ENCODE results near the gene ALAS1. TPM values are rescaled to one million over a fixed set of nuclear protein-coding genes. Genes with fewer than 3 reads are reported as not detected.

The ALAS1 gene
- total RNA-seq, 1 donor from 2014 or later = 54.2 TPM

DNA sequence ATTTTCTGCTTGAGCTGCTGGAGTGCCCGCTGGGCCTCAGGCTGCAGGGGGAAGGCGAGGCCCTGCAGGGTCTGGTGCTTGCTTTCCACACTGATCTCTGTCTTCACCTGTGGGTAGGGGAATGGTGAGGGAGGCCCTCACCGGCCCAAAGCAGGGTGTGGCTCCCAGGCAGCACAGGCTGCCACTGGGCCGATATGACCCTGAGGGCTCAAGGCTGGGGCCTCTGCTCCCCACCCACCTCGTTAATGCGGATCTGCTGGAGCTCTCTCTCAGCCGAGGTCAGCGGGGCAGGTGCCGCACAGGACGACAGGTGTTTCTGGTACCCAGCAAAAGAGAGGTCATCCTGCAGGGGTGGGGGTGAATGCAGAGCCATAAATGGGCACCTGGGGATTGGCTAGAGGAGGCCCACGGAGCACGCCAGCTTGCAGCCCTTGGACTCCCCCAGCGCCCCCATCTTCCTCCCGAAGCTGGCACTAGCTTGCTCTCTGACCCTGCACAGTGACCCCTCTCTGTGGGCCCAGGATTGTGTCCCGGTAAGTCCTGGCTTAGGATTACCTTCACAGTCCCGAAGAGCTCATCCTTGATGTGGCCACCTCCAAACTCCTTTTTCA lies 33.0 kb downstream of the ALAS1 start:
- no peak for DNase-seq (ENCODE audit: low read depth)
- H3K36me3 ChIP-seq (ENCODE audit: control insufficient read depth, insufficient read depth, low read length) = peaks cover 8% of the 10 kb centered on the region
- H3K4me3 ChIP-seq (ENCODE audit: low read depth, low read length) = no peak overlapping the region
- TF ChIP-seq, protein P1, sequence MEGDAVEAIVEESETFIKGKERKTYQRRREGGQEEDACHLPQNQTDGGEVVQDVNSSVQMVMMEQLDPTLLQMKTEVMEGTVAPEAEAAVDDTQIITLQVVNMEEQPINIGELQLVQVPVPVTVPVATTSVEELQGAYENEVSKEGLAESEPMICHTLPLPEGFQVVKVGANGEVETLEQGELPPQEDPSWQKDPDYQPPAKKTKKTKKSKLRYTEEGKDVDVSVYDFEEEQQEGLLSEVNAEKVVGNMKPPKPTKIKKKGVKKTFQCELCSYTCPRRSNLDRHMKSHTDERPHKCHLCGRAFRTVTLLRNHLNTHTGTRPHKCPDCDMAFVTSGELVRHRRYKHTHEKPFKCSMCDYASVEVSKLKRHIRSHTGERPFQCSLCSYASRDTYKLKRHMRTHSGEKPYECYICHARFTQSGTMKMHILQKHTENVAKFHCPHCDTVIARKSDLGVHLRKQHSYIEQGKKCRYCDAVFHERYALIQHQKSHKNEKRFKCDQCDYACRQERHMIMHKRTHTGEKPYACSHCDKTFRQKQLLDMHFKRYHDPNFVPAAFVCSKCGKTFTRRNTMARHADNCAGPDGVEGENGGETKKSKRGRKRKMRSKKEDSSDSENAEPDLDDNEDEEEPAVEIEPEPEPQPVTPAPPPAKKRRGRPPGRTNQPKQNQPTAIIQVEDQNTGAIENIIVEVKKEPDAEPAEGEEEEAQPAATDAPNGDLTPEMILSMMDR (IDR thresholded peaks at IDR 0.05; ENCODE audit: insufficient read depth, low read length, poor library complexity, severe bottlenecking) = no peak
- H3K27me3 ChIP-seq (ENCODE audit: control insufficient read depth, insufficient read depth, low read length) = no peaks in the 10 kb centered on the region

DNA sequence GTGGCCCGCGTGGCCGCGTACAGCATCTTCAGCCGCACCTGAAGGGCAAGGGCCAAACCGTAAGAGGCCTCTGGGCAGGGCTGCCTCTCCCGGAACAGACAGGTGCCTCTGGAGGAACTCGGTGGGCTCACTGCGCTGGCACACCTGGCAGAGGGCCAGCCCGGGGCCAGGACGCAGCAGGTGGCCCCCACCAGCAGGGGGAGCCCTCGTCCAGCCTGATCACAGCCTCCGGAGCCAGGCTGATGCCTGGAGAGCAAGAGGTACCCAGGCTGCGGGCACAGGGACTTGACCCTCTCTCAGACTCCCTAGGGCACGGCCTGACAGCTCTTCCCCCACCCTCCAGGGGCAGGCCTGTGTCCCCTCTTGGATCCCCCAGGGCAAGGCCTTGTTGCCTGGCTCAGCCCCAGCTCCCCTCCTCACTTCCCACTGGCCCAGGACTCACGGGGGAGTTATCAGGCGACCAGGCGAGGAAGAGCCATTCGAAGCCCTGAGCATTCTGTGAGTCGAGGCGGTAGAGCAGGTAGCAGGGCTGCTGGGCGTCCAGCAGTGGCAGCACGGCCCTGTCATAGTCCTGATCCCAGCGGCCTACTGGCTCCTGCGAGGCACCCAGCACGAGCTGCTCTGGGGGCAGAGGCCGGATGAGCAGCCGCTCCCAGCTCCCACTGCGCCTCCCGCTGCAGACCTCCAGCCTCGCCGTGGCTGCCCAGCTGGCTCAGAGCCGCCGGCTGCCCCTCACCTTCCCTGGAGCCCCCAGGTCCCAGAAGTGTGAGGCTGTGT lies 33.7 kb downstream of the ALAS1 start:
- no peak for DNase-seq (ENCODE audit: low read depth)
- Histone ChIP-seq H3K4me3 (ENCODE audit: low read depth, low read length) (no peak overlapping the region), H3K27me3 (ENCODE audit: control insufficient read depth, insufficient read depth, low read length) (no peaks in the 10 kb centered on the region), H3K36me3 (ENCODE audit: control insufficient read depth, insufficient read depth, low read length) (peaks cover 8% of the 10 kb centered on the region)
- TF ChIP-seq, protein P1 (IDR thresholded peaks at IDR 0.05; ENCODE audit: insufficient read depth, low read length, poor library complexity, severe bottlenecking) = peak; percentile 94

DNA sequence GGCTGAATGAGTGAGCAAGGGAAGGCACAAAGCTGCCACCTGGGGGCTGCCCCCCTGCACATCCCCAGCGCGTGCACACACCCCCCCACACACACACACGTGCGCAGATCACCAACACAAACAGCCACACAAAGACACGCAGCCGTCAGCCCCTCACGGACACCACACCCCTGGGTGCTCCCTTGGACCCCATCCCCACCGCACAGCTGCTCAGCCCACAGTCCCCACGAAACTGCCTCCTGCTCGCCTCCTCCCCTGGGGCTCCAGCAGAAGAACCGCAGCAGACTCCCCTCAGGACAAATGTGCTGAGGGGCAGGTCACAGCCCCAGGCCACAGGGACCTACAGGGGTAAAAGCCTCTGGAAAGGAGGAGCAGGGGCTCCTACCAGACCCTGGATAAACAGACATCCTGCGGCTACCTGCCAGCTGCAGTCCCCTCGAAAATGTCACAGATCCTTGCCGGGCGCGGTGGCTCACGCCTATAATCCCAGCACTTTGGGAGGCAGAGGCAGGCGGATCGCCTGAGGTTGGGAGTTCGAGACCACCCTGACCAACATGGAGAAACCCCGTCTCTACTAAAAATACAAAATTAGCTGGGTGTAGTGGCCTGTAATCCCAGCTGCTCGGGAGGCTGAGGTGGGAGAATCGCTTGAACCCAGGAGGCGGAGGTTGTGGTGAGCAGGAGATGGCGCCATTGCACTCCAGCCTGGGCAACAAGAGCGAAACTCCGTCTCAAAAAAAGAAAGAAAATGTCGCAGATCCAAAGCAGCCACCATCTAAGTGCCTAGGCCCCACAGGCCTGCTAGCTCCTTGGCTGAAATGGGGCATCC lies 34.5 kb downstream of the ALAS1 start:
- peaks cover 8% of the 10 kb centered on the region for H3K36me3 ChIP-seq (ENCODE audit: control insufficient read depth, insufficient read depth, low read length)
- no peaks in the 10 kb centered on the region for H3K27me3 ChIP-seq (ENCODE audit: control insufficient read depth, insufficient read depth, low read length)
- TF ChIP-seq, protein P1 (IDR thresholded peaks at IDR 0.05; ENCODE audit: insufficient read depth, low read length, poor library complexity, severe bottlenecking) = peak; percentile 3
- H3K4me3 ChIP-seq (ENCODE audit: low read depth, low read length) = no peak overlapping the region
- DNase-seq (ENCODE audit: low read depth) = no peak

DNA sequence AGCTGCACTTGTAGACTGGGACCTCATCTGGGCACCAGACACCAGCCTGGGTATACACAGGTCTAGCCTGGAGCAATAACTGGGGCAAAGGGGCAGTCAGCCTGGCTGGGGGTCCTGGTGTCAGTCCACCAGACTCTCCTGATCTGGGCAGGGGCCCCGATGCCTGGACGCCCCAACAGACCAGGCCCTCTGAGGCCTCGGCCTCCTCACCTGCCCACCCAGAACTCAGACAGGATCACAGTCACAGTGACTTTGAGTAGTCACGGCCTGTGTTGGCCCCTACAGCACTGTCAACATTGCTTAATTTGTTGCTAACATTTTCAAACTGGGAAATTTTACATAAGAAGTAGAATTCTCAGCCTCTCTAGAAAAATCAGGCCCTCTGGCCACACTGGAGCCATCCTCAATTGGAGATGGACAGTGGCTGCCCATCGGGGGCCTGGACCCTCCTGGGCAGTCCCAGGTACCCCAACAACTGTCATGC lies 35.2 kb downstream of the ALAS1 start:
- no peak overlapping the region for H3K4me3 ChIP-seq (ENCODE audit: low read depth, low read length)
- peaks cover 8% of the 10 kb centered on the region for H3K36me3 ChIP-seq (ENCODE audit: control insufficient read depth, insufficient read depth, low read length)
- TF ChIP-seq, protein P1 (IDR thresholded peaks at IDR 0.05; ENCODE audit: insufficient read depth, low read length, poor library complexity, severe bottlenecking) = no peak
- DNase-seq (ENCODE audit: low read depth) = no peak
- H3K27me3 ChIP-seq (ENCODE audit: control insufficient read depth, insufficient read depth, low read length) = no peaks in the 10 kb centered on the region

DNA sequence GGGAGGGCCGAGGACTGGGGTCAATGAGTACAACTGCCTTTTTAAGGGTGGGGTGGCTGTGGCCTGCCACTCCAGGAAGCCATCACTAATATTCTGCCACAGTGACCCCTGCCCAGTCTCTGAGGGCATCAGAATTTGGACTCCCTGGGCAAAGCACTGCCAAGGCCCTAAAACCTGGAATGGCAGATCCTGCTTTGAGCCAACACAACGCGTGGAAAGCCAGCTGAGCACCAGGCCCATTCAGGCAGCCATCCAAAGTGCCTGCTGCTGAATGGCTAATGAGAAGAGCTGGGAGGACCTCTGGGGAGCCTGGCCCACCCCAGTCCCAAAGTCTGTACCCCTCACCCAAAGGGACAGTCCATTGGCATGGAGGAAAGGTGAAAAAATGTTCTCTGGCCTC lies 36.0 kb downstream of the ALAS1 start:
- no peaks in the 10 kb centered on the region for H3K27me3 ChIP-seq (ENCODE audit: control insufficient read depth, insufficient read depth, low read length)
- TF ChIP-seq, protein P1 (IDR thresholded peaks at IDR 0.05; ENCODE audit: insufficient read depth, low read length, poor library complexity, severe bottlenecking) = no peak
- H3K4me3 ChIP-seq (ENCODE audit: low read depth, low read length) = no peak overlapping the region
- DNase-seq (ENCODE audit: low read depth) = no peak
- peaks cover 8% of the 10 kb centered on the region for H3K36me3 ChIP-seq (ENCODE audit: control insufficient read depth, insufficient read depth, low read length)
